NOMO-1 treated with DMSO at 0.1 percent for 48 hours (cell line): Measurements from ENCODE around the gene RPS10.
"Not testable (repeated sequence)": the region's sequence is repeated elsewhere in the genome, so short reads cannot be mapped to it uniquely, and the experiment has no call there.

Experiments used
- DNase-seq: peaks from one replicate; lab custom pipeline; 2025; ENCODE audit not compliant: unreplicated experiment; lab: John Stamatoyannopoulos, UW

Gene RPS10

DNA sequence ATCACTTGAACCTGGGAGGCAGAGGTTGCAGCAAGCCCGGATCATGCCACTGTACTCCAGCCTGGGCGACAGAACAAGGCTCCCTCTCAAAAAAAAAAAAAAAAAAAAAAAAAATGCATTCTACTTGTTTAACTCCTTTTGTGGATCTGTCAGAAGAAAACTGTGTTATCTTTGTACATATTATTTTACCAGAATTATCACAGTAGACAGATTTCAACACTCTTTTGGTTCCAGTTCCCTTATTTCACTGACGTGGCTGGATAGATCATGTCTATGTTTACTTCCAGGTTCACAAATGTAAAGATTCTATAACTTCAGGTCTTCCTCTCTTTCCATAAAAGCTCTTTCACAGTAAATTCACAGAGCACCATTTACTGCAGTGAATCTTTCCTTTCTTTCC, 51.8 kb downstream of the RPS10 start:
- DNase-seq = peak; percentile 93

- DNase-seq = no peak
These were observed 52.4 kb downstream of the RPS10 start for GRCh38 chr6:34373511-34373910.

DNA sequence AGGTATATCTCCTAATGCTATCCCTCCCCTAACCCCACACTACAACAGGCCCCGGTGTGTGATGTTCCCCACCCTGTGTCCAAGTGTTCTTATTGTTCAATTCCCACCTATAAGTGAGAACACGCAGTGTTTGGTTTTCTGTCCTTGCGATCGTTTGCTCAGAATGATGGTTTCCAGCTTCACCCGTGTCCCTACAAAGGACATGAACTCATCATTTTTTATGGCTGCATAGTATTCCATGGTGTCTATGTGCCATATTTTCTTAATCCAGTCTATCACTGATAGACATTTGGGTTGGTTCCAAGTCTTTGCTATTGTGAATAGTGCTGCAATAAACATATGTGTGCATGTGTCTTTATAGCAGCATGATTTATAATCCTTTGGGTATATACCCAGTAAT, 54.0 kb downstream of the RPS10 start:
- DNase-seq = not testable (repeated sequence)

GRCh38 chr6:34370361-34370760, 55.5 kb downstream of the RPS10 start:
- no peak for DNase-seq

DNA sequence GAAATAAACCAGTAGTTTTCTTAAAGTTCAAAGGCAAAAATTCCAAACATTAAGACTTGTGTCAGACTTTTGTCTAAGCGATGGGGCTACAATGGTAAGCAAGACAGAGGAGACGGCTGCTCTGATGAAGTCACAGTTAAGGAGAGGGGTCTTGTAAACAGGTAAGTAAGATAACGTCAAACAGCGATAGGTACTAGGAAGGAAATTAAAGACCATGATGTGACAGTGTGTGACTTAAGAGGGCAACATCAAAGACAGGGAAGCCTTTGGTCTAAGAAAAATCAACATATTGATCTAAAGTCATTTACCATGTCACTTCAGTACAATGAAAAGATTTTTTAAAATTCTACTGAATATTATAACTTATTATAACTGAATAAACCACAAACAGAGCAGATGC, 56.5 kb downstream of the RPS10 start:
- no peak for DNase-seq
